HG03066 (cell line): ENCODE data around the gene IGFL1.
"Not testable (repeated sequence)": the region's sequence is repeated elsewhere in the genome, so short reads cannot be mapped to it uniquely, and the experiment has no call there.

Experiments
- ATAC-seq: cut with Tn5 transposase; IDR thresholded peaks from one replicate; pipeline ENCODE4 v1.9.1; 2021; ENCODE audit warnings: low read depth; ENCODE audit not compliant: unreplicated experiment

Gene IGFL1

DNA sequence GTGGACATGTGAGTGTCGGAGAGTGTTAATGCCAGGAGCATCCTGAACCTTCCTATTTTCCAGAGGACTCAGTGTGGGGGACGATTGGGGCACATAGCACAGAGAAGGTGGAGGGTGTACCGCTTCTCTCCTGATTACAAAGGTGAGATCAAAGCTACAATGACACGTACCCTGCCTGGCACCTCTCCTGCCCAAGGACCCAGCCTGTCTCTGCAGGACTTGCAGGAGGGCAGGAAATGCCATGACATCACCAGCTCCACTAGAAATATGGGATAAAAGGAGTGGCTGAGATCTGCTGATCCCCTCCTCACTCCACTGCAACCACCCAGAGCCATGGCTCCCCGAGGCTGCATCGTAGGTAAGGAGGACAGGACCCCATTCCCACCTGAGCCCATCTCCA is at the start of gene IGFL1:
IGFL1 (plus strand) TSS at position 301 of the 400 bp plus-strand sequence; CDS start at position 334, 33 bp downstream.
- no peak for ATAC-seq

DNA sequence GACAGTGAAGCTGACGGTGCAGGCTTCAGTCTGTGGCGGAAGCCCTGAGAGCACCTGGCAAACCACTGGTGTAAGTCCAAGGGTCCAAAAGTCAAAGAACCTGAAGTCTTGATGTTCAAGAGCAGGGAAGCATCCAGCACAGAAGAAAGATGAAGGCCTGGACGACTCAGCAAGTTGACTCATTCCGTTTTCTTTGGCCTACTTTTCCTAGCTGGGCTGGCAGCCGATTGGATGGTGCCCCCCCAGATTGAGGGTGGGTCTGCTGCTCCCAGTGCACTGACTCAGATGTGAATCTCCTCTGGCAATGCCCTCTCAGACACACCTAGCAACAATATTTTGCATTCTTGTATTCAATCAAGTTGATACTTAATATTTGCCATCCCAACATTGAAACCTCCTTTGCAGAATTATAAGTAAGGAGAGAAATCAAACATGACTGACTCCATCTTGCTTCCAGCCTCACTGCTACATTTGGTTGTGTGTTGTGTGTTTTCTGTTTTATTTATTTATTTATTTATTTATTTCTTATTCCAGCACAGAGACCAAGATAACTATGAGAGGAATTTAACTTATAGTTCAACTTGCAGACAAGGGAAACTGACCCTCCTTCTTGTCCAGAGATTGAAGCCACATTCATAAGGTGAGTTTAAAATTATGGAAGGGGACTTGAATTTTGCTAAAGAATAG is 48.7 kb upstream of the IGFL1 start:
- no peak for ATAC-seq

- ATAC-seq, result no peak
These were observed 48.2 kb upstream of the IGFL1 start for GRCh38 chr19:46181388-46181779.

- no peak for ATAC-seq
These were observed 47.1 kb upstream of the IGFL1 start for GRCh38 chr19:46182476-46182875.

DNA sequence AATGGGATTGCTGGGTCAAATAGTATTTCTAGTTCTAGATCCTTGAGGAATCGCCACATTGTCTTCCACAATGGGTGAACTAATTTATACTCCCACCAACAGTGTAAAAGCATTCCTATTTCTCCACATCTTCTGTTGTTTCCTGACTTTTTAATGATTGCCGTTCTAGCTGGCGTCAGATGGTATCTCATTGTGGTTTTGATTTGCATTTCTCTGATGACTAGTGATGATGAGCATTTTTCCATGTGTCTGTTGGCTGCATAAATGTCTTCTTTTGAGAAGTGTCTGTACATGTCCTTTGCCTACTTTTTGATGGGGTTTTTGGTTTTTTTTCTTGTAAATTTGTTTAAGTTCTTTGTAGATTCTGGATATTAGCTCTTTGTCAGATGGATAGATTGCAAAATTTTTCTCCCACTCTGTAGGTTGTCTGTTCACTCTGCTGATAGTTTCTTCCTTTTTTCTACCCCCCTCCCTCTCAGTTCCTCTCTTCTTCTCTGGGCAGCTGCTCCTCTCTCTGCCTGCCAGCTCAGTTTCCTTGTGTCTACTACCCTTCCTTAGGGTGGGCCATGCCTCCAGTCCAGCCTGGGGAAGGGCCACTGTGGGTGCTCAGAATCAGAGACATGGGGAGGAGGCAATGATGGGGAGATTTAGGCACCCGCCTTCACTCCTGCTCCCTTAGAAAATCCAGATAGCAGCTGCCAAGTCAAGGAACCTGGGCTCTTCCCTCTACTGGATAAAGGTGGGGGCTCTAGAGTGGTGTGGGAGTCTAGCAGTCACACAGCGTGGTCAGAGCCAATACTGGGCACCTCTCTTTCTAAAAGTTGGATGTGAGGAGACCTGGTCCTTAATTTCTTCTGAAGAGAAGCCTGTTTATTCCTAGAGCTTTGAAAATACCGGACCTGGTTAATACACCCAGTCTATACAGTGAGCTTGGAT is 44.5 kb upstream of the IGFL1 start:
- not testable (repeated sequence) for ATAC-seq

DNA sequence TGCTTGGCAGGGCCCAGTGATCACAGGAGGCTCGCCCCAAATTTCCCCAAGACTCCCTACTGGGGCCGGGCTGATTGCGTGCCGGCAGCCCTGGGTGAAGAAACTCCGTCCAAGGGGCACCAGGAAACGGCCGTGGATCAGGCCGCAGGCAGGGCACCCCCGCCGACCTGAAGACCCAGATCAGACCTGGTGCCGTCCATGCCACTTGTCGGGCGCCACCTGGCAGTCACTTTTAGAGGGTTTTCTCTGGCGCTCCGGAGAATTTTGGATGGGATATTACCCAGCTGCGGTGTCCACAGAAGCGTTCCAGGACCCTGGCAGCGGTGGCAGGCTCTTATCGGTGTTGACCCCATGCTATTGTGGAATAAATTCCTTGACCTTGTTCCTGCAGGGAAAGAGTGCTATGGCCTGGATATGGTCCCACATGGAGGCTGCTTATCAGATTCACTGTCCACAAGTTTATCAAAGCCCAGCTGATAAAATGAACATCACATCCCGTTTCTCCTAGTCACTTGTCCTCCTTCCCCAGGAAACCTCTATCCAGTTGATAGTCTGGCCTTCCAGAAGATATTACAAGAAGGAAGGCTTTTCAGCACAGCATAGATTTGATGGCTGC is 43.3 kb upstream of the IGFL1 start:
- no peak for ATAC-seq

- ATAC-seq, result no peak
These were observed 42.8 kb upstream of the IGFL1 start for GRCh38 chr19:46186717-46187101.

DNA sequence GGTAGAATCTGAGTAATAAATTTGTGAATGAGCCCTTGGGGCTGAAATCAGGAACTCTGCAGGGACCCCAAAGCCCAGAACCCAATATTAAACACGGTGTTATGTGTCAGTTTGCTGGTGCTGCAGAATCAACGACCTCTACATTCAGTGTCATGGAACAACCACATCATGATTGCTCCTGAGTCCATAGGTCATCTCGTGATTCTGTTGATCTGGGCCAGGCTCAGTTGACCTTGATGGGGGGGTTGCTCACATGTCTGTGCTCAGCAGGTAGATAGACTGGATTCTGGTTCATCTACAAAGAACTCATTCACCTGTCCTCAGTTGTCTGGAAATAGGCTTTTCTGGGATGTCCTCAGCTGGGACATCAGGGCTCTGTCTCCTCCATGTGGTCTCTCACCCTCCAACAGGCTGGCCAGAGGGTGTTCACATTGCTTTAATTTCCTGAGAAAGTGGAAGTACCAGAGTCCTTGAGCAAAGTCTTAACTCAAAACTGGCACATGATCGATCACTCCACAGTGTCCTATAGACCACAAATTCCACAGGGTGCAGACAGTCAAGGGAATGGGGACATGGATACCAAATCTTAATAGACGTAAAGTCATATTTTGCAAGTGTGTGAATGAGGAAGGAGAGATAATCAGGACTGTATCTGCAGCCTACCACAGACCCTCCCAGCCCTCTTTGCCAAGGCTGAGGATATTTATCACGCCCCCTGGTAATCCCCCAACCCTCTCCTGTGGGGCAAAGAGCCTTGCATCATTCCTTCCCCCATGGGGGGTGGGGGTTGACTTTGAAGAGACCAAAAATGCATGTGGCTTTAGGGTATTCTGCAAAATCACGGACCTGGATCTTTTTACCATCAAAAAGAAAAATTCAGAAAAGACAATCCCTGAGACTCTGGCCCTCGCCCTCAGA is 39.3 kb upstream of the IGFL1 start:
- no peak for ATAC-seq

GRCh38 chr19:46191356-46191755 is 38.2 kb upstream of the IGFL1 start:
- no peak for ATAC-seq

GRCh38 chr19:46191972-46192371 is 37.6 kb upstream of the IGFL1 start:
- ATAC-seq, result no peak

DNA sequence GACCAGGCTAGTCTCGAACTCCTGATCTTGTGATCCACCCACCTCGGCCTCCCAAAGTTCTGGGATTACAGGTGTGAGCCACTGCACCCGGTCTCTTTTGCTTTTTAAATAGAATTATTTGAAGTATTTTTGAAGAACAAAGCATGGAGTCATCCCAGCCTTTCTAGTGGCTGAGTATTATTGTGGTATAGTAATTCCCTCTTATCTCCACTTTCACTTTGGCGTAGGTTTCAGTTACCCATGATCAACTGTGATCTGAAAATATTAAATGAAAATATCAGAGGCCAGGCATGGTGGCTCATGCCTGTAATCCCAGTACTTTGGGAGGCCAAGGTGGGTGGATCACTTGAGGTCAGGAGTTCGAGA is 36.9 kb upstream of the IGFL1 start:
- ATAC-seq, result not testable (repeated sequence)

- no peak for ATAC-seq
These were observed 36.4 kb upstream of the IGFL1 start for GRCh38 chr19:46192992-46193650.

GRCh38 chr19:46193678-46194077 is 35.9 kb upstream of the IGFL1 start:
- no peak for ATAC-seq

DNA sequence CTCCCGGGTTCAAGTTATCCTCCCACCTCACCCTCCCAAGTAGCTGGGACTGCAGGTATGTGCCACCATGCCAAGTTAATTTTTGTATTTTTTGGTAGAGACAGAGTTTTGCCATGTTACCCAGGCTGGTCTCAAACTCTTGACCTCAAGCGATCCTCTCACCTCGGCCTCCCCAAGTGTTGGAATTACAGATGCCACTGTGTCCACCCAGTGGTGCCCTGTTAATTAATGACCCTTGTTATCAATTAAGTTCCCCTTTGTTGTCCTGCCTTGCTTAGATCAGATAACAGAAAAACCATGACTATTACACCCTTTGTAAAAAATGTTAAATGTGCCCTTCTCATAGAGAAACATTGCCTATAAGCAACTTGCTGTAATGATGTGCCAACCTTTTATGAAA is 34.4 kb upstream of the IGFL1 start:
- no peak for ATAC-seq

DNA sequence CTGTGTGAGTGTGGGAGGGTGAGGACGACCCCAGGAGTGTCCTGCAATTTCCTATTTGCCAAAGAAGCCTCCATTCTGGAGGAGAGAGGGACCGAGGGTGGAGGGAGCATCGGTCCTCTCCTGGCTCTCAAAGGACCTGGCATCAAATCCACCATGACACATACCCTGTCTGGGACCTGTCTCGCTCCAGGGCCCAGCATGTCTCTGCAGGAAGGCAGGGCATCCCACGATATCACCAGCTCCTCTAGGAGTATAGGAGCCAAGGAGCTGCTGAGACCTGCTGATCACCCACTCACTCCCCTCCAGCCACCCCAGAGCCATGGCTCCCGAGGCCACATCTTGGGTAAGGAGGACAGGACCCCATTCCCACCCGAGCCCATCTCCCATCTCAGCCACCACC is 33.6 kb upstream of the IGFL1 start:
- ATAC-seq, result not testable (repeated sequence)

DNA sequence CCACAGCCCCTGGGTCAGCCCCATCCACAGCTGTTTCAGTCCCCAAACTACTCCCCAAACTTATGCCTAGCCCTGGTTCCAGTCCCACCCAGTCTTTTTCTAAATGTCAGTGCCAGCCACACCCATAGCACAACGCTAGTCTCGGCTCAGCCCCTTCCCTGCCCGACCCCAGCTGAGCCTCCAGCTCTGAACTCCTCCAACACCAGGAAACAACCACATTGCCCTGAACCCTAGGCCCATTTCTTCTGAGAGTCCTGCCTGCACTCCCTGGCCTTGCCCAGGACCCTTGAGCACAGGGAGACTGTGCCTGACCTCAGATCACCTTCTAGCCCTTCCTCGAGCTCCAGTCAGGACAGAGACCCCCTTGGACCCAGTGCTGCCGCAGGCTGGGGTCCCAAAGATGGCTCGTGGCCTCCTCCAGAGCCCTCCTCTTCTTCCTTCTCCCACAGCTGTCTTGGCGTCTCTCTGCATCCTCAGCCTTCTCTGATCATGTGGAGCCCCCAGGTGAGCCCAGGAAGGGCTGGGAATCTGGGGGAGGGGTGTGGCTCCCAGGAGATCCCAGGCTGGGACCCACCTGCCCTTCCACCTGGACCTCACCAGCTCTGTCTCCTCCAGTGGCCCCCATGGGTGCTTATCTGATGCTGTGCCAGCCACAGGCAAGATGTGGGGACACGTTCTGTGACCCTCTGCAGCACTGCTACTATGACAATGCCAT is 33.0 kb upstream of the IGFL1 start:
- ATAC-seq, result no peak

DNA sequence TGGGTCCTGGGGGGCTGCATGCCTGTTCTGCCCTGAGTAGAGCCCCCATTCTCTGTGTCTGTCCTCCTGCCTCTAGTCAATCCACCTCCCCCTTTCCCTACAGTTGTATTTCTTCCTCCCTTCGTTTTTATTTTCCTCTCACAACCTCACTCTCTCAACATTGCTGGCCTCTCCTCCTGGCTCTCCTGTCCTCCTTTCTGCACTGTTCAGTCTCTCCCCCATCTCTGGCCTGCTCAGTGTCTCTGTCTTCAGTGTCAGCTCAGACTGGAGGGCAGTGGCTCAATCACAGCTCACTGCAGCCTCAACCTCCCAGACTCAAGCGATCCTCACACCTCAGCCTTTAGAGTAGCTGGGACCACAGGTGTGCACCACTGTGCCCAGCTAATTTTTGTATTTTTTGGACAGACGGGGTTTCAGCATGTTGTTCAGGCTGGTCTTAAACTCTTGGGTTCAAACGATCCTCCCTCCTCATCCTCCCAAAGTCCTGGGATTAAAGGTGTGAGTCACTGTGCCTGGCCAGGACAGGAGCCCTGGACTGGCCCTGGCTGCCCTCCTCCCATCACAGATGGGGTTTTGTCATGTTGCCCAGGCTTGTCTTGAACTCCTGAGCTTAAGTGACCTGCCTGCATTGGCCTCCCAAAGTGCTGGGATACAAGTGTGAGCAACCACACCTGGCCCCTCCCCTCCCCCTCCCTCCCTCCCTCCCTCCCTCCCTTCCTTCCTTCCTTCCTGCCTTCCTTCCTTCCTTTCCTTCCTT is 32.0 kb upstream of the IGFL1 start:
- no peak for ATAC-seq

DNA sequence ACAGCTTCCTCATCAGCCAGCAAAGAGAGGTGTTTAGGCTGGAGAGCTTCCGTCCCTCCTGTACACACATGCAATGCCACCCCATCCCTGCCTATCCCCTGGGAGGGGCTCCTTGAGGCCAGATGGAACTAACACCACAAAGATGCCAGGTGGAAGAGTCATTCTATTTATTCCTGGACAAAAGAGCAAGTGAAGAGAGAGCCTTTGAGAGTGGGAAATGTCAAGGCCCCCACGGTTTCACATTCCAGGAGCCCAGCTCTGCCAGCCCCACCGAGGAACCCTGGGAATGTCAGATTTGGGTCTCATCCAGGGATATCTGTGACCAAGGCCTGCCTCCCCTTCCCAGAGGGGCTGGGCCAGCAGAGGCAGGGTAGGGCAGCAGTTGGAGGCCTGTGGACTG is 30.8 kb upstream of the IGFL1 start:
- ATAC-seq, result no peak
